ENCODE results near the gene FAM20A.
"Not testable (repeated sequence)": the region's sequence is repeated elsewhere in the genome, so short reads cannot be mapped to it uniquely, and the experiment has no call there.

The FAM20A gene

DNA sequence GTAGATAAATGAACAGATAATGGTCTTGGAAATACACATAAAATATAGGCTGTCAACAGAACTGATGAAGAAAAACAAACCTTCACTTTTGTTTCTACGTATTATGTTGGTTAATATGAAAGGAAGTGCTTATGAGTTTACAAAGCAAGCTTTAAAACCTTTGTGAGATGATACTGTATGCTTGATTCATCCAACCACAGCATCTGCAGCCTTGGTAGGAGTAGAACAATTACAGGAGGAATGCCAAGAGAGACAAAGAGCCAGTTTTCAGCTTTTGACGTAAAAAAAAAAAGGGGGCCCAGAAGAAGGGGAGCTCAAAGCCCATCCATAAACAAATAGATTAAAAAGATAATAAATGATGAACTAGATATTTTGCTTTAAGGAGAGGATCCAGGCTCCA is 13.3 kb downstream of the FAM20A start:
- DNase-seq, result no peak

- DNase-seq, result no peak
These were observed 14.1 kb downstream of the FAM20A start for GRCh38 chr17:68587026-68587425.

DNA sequence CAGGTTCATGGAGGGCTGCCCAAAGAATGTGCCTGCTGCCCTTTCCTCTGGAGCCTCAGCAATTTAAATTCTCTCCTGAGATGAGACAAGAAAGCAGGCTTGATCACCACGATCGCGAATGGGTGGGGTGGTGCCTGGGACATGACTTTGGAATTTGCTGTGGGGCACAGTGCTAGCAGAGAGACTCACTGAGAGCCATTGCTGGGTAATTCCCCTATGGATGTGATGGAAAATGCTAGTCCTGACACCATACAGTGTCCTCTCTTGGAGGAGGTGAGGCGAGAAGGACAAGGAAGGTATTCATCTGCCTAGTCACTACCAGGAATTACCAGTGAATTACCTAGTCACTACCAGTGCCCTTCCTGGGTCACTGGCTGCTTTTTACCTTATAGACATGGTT is 15.5 kb downstream of the FAM20A start:
- no peak for DNase-seq

DNA sequence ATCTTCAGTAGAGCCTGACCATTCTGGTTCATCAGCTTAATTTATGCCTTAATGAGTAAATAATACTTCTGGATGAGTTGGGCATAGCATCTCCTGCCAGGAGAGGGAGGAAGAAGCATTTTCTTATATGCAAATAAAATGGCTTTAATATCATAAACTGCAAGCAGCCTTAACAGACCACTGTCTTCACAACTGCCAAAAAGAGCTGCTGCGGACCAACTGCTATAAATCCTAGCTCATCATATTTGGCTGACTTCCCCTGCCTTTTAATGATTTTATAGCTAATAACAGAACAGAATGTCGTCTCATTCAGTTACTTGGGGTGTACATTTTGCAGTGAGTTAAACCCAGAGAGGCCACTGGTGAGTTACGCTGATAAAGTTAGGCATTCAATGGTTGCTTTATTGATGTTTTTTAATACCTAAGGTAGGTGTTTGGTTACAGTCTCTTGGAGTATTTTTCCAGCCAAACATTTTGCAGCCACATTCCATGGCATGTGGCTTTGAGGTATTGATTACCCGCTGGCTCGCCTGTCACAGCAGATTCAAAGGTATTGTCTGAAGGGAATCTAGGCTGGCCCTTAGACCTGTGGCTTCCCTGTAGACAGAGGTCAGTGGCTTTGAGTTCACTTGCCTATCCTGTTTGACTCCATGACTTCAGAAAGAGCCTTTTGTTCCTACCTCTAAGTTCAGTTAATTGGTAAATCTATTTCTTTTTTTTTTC is 16.4 kb downstream of the FAM20A start:
- DNase-seq, result no peak

DNA sequence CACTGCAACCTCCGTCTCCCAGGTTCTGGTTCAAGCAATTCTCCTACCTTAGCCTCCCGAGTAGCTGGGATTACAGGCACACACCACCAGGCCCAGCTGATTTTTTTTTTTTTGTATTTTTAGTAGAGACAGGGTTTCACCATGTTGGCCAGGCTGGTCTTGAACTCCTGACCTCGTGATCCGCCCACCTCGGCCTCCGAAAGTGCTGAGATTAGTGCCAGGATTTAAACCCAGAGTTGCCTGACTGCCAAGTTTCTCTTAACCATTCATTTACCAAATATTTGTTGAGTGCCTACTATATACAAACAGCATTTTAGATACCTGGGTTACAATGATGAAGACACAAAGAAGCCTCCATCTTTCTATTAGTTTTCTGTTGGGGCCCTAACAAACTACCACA is 18.3 kb downstream of the FAM20A start:
- not testable (repeated sequence) for DNase-seq

DNA sequence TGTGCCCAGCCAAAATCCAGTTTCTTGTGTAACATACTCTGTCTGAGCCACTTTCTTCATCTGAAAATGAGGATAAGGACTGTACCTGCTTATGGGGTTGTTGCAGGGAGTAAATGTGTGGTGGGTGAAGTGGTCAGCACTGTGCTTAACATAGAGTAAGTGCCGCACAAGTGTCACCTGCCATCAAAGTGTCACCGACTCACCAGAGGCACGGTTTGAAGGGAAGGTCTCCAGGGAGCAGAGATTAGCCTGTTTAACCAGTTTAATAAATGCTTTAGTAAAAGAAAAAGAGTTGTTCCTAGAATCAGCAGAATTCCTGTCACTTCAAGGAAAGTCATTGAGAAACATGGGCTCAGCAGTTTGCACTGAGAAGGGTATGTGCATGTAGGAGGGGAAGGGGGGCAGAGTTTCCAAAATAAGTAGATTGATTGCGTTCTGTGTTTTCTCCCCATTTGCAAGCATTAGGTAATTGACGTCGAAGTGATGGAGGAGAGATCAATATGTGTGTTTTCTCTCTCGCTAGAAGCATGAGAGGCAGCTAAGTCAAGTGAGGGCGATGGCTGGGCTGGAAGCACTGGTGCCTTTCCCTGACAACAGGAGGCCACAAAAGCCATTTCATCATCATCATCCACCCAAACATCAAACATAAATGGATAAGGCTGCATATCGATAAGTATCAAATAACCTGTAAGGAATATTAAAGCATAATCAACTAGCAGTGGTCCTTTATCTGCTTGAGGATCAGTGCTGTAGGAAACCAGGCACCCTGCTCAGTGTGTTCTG is 19.1 kb downstream of the FAM20A start:
- DNase-seq, result no peak

DNA sequence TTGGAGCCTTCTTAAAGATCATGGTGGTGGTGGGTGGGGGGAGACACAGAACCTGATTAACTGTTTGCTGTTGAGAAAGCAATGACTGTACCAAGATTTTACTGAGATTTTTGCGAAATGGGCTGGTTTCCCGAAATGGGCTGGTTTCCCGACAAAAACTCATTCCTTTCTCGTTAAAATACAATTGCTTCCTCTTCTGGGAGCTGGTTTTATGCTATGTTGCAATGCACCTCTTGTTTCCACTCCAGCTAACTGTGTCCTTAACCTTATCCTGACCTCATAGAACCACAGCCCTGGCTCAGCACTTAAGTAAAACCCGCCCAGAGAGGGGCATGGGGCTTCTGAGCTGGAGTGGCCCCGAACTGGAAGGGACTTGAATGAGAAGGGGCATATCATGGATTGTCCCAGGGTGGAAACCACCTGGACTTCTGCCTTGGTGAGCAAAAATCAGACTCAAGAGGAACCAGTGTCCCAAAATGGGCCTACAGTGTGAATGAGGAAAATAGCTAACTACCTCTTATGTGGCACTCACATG is 20.9 kb downstream of the FAM20A start:
- no peak for DNase-seq

DNA sequence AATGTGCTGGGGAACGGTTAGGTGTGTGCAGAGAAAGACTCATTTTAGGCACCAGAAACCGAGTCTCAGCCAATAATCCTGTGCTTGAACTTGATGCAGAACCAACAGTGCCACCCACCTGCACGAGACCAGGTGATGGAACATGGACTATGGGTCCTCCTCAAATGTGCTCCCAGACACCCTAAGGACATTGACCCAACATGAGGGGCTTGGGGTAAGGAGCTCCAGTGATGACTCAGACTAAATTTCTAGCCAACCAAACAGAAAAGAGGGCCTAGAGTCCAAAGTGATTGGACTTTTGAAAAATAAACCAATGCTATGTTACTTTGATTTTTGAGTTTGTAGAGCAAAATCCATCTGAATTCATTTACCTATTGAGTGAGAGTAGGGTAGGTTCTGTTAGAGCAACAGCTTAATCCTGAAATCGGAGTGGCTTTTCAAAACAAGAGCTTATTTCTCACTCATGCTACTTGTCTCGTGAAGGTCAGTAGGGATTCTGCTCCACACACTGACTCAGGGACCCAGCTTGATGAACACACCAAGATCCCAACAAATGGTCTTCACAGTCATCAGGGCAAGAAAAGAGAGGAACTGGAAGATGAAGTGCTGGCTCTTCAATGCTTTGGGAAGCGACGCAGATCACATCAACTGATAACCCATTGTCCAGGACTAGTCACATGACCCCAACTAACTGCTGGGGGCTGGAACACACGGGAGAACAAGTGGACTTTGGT is 21.8 kb downstream of the FAM20A start:
- no peak for DNase-seq

DNA sequence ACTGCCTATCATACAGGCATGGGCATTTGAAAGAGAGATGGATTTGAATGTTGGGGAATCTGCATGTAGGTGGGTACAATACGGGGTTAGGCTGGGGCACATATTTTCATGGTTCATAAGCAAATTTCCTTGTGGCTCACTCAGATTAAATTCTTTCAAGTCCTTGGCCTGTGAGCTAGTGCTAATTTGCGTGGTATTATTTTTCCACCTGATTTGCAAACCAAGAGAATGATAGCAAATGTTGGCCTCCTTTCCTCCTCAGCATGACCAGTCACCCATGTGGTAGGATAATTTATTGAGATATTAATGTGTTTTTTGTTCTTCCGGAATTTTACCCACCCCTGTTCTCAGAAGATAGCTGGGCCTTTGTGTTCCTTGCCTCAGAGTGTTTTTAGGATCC is 22.9 kb downstream of the FAM20A start:
- no peak for DNase-seq

- no peak for DNase-seq
These were observed 23.7 kb downstream of the FAM20A start for GRCh38 chr17:68577497-68577821.

- DNase-seq, result no peak
These were observed 24.2 kb downstream of the FAM20A start for GRCh38 chr17:68576811-68577496.

GRCh38 chr17:68576137-68576536 is 25.0 kb downstream of the FAM20A start:
- no peak for DNase-seq

DNA sequence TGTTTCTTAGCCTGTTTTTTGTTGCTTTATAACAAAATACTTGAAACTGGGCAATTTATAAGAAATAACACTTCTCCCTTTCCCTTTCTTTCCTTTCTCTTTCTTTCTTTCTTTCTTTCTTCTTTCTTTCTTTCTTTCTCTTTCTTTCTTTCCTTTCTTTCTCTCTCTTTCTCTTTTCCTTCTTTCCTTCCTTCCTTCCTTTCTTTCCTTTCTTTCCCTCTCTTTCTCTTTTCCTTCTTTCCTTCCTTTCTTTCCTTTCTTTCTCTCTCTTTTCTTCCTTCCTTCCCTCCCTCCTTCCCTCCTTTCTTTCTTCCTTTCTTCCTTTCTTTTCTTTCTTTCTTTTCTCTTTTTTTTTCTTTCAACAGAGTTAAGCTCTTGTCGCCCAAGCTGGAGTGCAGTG is 27.8 kb downstream of the FAM20A start:
- no peak for DNase-seq

- DNase-seq, result no peak
These were observed 28.9 kb downstream of the FAM20A start for GRCh38 chr17:68572138-68572842.

DNA sequence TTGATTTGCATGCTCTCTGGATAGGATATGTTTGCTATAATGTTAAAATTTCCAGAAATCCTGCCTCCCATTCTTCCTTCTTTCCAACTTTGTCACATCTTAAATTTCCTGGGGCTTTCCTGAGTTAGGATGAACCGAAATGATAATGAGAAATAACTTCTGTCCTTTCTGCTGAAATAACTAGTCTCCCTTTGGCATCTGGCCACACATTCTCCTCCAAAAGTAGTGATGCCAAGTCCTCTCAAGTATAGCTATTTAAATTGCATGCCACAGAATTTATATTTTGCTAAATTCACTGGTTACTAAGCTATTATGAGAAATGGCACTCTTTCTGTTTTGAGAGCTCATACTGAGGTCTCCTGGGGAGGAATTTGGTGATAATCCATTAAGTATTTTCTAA is 30.6 kb downstream of the FAM20A start:
- no peak for DNase-seq

DNA sequence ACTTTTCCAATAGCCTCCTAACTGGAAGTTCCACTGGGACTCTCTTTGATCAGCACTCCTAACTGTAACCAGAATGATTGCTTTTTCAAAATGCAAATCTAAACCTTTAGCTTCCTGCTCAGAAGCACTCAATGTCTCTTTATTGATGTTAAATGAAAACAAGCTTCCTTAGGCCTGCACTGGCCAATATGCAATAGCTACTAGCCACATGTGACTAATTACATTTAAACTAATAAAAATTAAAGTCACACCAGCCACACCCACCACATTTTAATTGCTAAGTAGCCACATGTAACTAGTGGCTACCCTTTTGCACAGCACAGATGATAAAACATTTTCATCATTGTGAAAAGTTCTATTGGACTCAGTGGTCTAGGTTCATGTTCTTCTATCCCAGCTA is 31.8 kb downstream of the FAM20A start:
- no peak for DNase-seq

DNA sequence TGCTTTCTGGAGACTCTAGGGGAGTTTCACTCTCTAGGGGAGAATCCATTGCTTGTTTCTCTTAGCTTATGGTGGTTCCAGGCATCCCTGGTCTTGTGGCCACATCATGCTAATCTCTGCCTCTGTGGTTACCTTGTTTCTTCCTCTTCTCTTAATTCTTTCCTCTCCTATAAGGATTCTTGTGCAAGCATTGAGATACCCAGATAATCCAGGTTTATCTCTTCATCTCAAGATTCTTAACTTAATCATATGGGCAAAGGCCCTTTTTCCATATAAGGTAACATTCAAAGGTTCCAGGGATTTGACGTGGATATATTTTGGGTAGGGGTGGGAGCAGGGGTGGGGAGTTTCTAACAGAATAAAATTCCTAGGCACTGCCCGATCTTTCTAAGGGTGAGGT is 32.6 kb downstream of the FAM20A start:
- DNase-seq, result no peak

- DNase-seq, result no peak
These were observed 33.6 kb downstream of the FAM20A start for GRCh38 chr17:68567581-68567980.

GRCh38 chr17:68567035-68567434 is 34.1 kb downstream of the FAM20A start:
- no peak for DNase-seq

DNA sequence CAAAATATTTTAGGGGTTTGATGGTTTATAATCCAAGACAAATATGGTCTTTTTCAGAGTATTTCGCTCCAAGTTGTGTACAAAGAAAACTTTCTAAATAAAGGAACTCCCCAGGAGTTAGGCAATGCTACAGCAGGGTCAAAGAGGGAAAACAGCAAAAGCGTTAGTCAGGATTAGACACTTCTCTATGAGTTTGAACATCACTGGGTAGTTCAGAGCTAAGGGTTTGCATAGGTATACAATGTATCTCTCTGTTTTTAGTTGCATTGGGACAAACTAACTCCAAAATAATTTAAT is 34.8 kb downstream of the FAM20A start:
- no peak for DNase-seq

DNA sequence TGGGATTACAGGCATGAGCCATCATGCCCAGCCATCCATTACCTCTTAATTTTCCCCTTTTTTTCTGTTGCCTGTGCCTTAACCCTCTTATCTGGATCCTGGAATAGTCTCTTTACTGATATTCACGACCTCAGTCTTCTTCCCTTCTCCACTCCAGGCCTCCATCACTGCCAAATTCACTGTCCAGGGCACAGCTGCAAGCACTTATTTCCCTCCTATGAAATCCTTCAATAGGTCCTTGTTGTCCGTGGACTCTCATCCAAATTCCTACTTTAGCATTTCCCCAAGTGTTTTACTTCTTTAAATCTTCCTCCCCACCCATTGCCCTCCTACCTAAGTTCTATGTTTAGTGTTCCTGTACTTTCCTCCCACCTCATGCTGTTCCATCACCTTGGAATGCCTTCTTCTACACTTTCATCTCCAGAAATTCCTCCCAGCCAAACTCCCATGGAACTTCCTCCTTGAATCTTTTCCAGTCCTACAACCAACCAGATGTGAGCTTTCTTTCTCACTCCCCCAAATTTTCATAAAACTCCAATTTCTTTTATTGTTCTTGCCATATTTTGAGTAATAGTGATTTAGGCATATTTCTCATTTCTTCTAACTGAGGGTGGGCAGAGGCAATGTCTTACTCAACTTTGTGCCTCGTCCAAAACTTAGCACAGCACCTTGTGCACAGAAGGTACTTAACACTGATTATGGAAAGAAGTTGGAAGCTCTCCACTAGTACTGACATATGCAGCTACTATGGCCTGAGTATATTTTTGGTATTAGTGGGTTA is 35.3 kb downstream of the FAM20A start:
- DNase-seq, result no peak
